DLD1 (cell line): Measurements from ENCODE around the gene GALNTL6.
"Not testable (repeated sequence)": the region's sequence is repeated elsewhere in the genome, so short reads cannot be mapped to it uniquely, and the experiment has no call there.

Source experiments
- in situ Hi-C: cut with HindIII; loops from 2 replicates; pipeline ENCODE4 v1.10.0; 2017; ENCODE audit warnings: low sequenced_read_pairs

The GALNTL6 gene

GRCh38 chr4:172897046-172897445, 1083.8 kb downstream of the GALNTL6 start:
- in situ Hi-C loops: no loop called here

GRCh38 chr4:172898715-172899114, 1085.5 kb downstream of the GALNTL6 start:
- in situ Hi-C loops: no loop called here

- in situ Hi-C loops: no loop called here
Measured at GRCh38 chr4:172899861-172900260, 1086.7 kb downstream of the GALNTL6 start.

GRCh38 chr4:172900900-172901299, 1087.7 kb downstream of the GALNTL6 start:
- in situ Hi-C loops: no loop called here

- in situ Hi-C loops: not testable (repeated sequence)
Measured at GRCh38 chr4:172912468-172912867, 1099.3 kb downstream of the GALNTL6 start.

GRCh38 chr4:172917403-172917802, 1104.2 kb downstream of the GALNTL6 start:
- in situ Hi-C loops: not testable (repeated sequence)

- in situ Hi-C loops: no loop called here
Measured at GRCh38 chr4:172919269-172919668, 1106.1 kb downstream of the GALNTL6 start.

GRCh38 chr4:172927096-172927814, 1114.1 kb downstream of the GALNTL6 start:
- in situ Hi-C loops: no loop called here

GRCh38 chr4:172928347-172928746, 1115.1 kb downstream of the GALNTL6 start:
- in situ Hi-C loops: no loop called here

- in situ Hi-C loops: no loop called here
Measured at GRCh38 chr4:172938072-172938829, 1125.0 kb downstream of the GALNTL6 start.

GRCh38 chr4:172938870-172939269, 1125.7 kb downstream of the GALNTL6 start:
- in situ Hi-C loops: no loop called here

GRCh38 chr4:172942840-172943239, 1129.6 kb downstream of the GALNTL6 start:
- in situ Hi-C loops: no loop called here

- in situ Hi-C loops: no loop called here
Measured at GRCh38 chr4:172945611-172946010, 1132.4 kb downstream of the GALNTL6 start.

- in situ Hi-C loops: no loop called here
Measured at GRCh38 chr4:172946503-172946902, 1133.3 kb downstream of the GALNTL6 start.

- in situ Hi-C loops: no loop called here
Measured at GRCh38 chr4:172947594-172947993, 1134.4 kb downstream of the GALNTL6 start.

GRCh38 chr4:172950990-172951389, 1137.8 kb downstream of the GALNTL6 start:
- in situ Hi-C loops: no loop called here

- in situ Hi-C loops: no loop called here
Measured at GRCh38 chr4:172951679-172952451, 1138.7 kb downstream of the GALNTL6 start.

- in situ Hi-C loops: no loop called here
Measured at GRCh38 chr4:172953896-172954568, 1140.8 kb downstream of the GALNTL6 start.

GRCh38 chr4:172956340-172956739, 1143.1 kb downstream of the GALNTL6 start:
- in situ Hi-C loops: not testable (repeated sequence)

- in situ Hi-C loops: no loop called here
Measured at GRCh38 chr4:172957216-172957615, 1144.0 kb downstream of the GALNTL6 start.
